ENCODE results near the gene DHCR24. TPM values are rescaled to one million over a fixed set of nuclear protein-coding genes. Genes with fewer than 3 reads are reported as not detected.

Gene DHCR24
- total RNA-seq, 1 donor from 2014 or later = 12.8 TPM

DNA sequence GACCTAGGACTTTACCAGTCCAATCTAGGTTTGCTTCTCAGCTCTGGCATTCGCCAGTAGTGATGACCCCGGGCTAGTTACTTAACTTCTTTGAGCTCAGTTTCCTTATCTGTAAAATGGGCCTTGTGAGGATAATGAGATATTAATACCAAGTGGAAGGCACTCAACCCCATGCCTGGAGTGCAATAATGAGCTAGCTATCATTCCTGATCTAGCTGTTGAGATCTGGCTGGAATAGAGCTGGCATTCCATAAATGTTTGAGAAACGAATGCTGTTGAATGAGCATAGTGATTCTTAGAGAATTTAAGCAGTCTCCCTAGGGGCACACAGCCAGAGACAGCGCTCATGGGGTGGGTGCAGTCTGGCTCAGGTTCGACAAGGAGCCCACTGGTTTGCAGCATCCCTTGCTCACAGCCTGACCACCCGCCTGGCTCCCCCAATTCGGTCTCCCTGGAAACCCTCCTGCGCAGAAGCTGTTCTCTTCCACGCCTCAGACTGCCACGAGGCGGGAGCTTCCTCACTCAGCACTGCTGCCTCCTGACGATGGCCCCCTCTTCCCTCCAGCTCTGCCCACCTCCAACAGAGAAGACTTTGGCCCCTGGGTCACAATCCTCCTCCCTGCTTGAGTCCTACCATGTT, 32.5 kb downstream of the DHCR24 start:
- no peaks in the 10 kb centered on the region for H3K27me3 ChIP-seq (ENCODE audit: low read depth)
- H3K4me3 ChIP-seq = no peak overlapping the region
- H3K27ac ChIP-seq (replicated peaks) = no peak overlapping the region
- peaks cover 8% of the 10 kb centered on the region for H3K4me1 ChIP-seq
- H3K36me3 ChIP-seq = peaks cover 20% of the 10 kb centered on the region
- TF ChIP-seq CTCF (IDR thresholded peaks at IDR 0.05; ENCODE audit: borderline replicate concordance) = no peak
- DNase-seq = no peak
- H3K9me3 ChIP-seq (replicated peaks) = no peaks in the 10 kb centered on the region
- intact Hi-C loops (cut with micrococcal nuclease) = no loop called here

DNA sequence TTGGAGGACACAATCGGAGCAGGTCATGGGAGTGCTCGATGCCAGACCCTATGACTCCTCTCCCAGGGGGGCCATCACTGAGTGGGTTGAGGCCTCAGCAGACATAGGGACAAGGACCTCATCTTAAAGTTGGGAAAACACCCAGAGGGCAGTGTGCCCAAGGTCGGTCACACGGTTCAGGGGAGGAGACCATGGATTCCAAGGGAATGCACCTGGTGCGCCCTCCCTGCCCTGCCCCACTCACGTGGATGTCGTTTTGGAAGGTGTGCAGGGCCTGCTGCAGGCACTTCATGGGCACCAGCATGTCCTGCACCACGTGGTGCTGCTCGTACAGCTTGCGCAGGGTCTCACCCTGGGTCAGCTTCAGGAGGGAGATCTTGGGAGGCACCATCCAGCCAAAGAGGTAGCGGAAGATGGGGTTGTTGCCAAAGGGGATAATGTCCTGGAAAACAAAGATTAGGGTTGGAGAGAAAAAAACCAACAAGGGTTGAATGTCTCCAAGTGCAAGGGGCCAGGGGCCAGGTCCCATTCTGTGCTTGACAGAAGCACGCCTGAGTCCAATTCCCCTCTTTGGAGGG, 33.1 kb downstream of the DHCR24 start:
- Histone ChIP-seq H3K36me3 (peaks cover 20% of the 10 kb centered on the region), H3K9me3 (replicated peaks) (no peaks in the 10 kb centered on the region), H3K27me3 (ENCODE audit: low read depth) (no peaks in the 10 kb centered on the region), H3K4me1 (peaks cover 11% of the 10 kb centered on the region), H3K27ac (replicated peaks) (no peak overlapping the region), H3K4me3 (no peak overlapping the region)
- intact Hi-C loops (cut with micrococcal nuclease) = no loop called here
- no peak for DNase-seq
- TF ChIP-seq CTCF (IDR thresholded peaks at IDR 0.05; ENCODE audit: borderline replicate concordance) = no peak

DNA sequence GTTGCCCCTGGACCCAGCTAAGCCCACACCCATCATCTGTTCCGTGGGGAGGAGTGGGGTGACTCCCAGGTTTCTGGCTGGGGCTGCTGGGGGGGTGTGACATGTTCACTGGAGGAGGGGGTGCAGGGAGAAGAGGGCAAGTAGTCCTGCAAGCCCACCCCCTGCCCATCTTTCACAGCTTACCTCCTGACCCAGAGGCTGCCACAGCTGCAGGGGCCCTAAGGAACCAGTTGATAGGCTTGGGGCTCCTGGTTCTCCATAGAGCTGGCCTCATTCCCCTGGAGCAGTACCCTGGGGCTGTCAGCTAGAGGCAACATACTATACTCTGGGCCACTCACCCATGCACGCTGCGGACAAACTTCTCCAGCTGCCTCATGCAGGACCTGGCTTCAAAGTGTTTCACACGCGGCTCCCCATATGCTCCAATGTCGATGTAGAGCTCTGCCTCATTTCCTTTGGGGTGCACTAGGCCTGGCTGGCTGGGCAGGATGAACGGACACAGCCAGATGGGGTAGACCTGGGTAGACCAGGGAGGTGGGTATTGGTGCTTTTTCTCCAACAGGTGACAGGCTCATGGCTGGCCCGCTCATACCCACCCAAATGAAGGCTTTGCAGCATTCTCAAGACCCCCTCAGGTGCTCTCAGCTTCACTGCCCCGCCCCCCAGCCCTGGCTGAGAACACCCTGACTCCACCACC, 33.8 kb downstream of the DHCR24 start:
- intact Hi-C loops (cut with micrococcal nuclease) = no loop called here
- Histone ChIP-seq H3K27ac (replicated peaks) (no peak overlapping the region), H3K4me3 (no peak overlapping the region), H3K27me3 (ENCODE audit: low read depth) (no peaks in the 10 kb centered on the region), H3K4me1 (peaks cover 11% of the 10 kb centered on the region), H3K36me3 (peaks cover 20% of the 10 kb centered on the region), H3K9me3 (replicated peaks) (no peaks in the 10 kb centered on the region)
- TF ChIP-seq CTCF (IDR thresholded peaks at IDR 0.05; ENCODE audit: borderline replicate concordance) = no peak
- no peak for DNase-seq

- intact Hi-C loops (cut with micrococcal nuclease) = no loop called here
- TF ChIP-seq CTCF (IDR thresholded peaks at IDR 0.05; ENCODE audit: borderline replicate concordance) = no peak
- H3K27me3 ChIP-seq (ENCODE audit: low read depth) = no peaks in the 10 kb centered on the region
Measured at GRCh38 chr1:54851936-54852524, 35.0 kb downstream of the DHCR24 start.

GRCh38 chr1:54851406-54851805, 35.6 kb downstream of the DHCR24 start:
- no peaks in the 10 kb centered on the region for H3K27me3 ChIP-seq (ENCODE audit: low read depth)
- no peaks in the 10 kb centered on the region for H3K9me3 ChIP-seq (replicated peaks)
- no peak for TF ChIP-seq CTCF (IDR thresholded peaks at IDR 0.05; ENCODE audit: borderline replicate concordance)
- intact Hi-C loops (cut with micrococcal nuclease) = no loop called here
- peaks cover 20% of the 10 kb centered on the region for H3K36me3 ChIP-seq
- DNase-seq = no peak
- no peak overlapping the region for H3K27ac ChIP-seq (replicated peaks)
- no peak overlapping the region for H3K4me3 ChIP-seq
- peaks cover 11% of the 10 kb centered on the region for H3K4me1 ChIP-seq

More at GRCh38 chr1:54851936-54852524, 35.0 kb downstream of the DHCR24 start:
- no peaks in the 10 kb centered on the region for H3K9me3 ChIP-seq (replicated peaks)
- H3K4me3 ChIP-seq = no peak overlapping the region
- no peak for DNase-seq
- H3K4me1 ChIP-seq = peaks cover 11% of the 10 kb centered on the region
- peaks cover 20% of the 10 kb centered on the region for H3K36me3 ChIP-seq
- H3K27ac ChIP-seq (replicated peaks) = no peak overlapping the region
